GM19328 (cell line): ENCODE results near the gene ZDHHC15.
"Not testable (repeated sequence)": the region's sequence is repeated elsewhere in the genome, so short reads cannot be mapped to it uniquely, and the experiment has no call there.

ENCODE experiments used
- ATAC-seq: cut with Tn5 transposase; IDR thresholded peaks from one replicate; pipeline ENCODE4 v1.9.1; 2021; ENCODE audit warnings: mild to moderate bottlenecking, moderate library complexity; ENCODE audit not compliant: unreplicated experiment

The ZDHHC15 gene, protein sequence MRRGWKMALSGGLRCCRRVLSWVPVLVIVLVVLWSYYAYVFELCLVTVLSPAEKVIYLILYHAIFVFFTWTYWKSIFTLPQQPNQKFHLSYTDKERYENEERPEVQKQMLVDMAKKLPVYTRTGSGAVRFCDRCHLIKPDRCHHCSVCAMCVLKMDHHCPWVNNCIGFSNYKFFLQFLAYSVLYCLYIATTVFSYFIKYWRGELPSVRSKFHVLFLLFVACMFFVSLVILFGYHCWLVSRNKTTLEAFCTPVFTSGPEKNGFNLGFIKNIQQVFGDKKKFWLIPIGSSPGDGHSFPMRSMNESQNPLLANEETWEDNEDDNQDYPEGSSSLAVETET

DNA sequence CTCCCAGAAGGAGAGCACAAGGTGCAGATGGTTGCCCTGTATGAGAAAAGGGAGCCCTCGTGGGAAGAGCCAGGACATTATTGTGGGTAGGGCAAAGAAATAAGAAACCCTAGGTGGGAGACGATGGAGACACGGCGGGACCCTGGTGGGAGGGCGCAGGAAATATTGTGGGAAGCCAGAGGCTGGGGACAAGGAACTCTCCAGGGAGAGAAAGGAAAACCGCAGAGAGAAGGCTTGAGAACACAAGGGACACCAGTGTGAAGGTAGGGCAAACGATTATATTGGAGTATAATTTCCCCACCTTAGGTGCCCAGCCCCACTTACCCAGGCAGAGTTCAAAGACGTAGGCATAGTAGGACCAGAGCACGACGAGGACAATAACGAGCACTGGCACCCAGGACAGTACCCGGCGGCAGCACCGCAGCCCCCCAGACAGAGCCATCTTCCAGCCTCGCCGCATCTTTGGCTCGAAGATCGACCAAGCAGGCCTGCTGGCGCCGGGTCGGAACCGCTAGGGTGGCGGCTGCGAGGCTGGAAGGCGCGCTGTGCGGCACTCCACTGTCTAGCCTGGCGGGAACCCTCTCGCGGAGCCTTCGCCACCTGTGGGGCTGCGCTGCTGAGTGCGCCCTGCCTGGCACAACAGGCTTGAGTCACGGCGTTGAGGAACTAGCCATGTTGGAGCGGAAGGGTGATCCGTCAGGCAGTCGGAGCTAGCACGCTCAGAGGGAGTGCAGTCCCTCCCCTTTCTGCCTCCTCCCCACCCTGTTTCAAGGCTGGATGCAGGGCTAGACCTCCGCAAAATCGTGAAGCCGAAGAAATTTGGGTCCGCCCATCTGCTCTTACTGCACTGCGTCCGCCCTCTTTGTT is at the start of gene ZDHHC15:
ZDHHC15 (minus strand) TSS at position 473 of the 867 bp plus-strand sequence; CDS start at position 460, 13 bp downstream.
- ATAC-seq, result no peak

DNA sequence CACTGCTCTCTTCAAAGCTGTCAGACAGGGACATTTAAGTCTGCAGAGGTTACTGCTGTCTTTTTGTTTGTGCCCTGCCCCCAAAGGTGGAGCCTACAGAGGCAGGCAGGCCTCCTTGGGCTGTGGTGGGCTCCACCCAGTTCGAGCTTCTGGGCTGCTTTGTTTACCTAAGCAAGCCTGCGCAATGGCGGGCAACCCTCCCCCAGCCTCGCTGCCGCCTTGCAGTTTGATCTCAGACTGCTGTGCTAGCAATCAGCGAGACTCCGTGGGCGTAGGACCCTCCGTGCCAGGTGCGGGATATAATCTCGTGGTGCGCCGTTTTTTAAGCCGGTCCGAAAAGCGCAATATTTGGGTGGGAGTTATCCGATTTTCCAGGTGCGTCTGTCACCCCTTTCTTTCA is 37.7 kb upstream of the ZDHHC15 start:
- not testable (repeated sequence) for ATAC-seq

DNA sequence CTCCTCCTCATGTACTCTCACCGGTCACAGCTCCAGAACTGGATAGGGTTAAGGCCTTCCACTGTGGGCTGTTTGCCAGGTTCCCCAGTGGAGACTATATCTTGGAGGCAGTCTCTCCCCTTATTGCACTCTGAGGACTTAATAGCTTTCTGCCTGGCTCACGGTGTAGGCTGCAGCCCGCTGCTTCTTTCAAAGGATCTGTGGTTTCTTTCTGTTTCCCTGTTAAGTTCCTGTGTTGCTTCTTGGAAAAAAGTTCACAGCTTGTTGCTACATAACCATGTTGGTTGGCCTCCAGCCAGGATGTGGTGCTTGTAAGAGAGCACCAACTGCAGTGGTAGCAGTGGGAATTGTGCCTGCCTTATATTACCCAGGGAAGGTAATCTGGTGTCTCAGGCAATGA is 24.9 kb upstream of the ZDHHC15 start:
- no peak for ATAC-seq

DNA sequence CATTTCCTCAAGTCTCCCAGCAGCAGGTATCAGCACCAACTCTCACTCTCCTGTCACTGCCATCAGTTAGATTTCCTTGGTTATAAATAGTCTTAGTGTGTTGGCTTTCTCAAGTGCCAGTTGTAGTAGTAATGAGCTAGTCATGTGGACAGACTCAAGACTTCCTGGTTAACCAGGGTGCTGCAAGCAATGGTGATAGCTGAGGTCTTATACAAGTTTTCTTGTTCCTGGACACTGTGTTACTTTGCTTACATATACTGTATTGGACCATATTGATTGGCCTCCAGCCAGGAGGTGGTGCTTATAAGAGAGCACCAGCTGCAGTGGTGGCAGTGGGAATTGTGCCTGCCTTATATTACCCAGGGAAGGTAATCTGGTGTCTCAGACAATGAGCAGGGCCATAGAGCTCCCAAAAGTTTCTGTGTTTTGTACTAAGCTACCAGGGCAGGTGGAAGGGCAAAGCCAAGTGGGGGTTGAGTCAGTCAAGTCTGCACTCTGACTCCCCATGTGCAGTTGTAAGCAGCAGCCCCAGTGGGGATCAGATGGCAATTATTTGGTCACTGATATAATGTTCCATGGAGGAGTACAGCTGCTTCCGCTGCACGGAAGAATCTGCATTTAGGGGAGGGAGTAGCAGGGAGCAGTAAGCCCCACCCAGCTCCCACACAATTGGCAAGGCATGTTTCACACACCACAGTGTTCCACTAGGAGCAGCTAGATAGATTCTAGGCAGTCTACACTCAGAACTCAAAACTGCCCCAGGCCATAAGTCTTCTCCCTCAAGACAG is 24.1 kb upstream of the ZDHHC15 start:
- ATAC-seq, result no peak

- ATAC-seq, result no peak
Observed at GRCh38 chrX:75544786-75545185, 21.9 kb upstream of the ZDHHC15 start.

GRCh38 chrX:75483933-75484332 is 38.9 kb downstream of the ZDHHC15 start:
- ATAC-seq, result no peak

- ATAC-seq, result not testable (repeated sequence)
Observed at GRCh38 chrX:75461780-75462179, 61.1 kb downstream of the ZDHHC15 start.

GRCh38 chrX:75421688-75422230 is 101.1 kb downstream of the ZDHHC15 start:
- no peak for ATAC-seq

GRCh38 chrX:75407153-75407552 is 115.7 kb downstream of the ZDHHC15 start:
- ATAC-seq, result not testable (repeated sequence)

DNA sequence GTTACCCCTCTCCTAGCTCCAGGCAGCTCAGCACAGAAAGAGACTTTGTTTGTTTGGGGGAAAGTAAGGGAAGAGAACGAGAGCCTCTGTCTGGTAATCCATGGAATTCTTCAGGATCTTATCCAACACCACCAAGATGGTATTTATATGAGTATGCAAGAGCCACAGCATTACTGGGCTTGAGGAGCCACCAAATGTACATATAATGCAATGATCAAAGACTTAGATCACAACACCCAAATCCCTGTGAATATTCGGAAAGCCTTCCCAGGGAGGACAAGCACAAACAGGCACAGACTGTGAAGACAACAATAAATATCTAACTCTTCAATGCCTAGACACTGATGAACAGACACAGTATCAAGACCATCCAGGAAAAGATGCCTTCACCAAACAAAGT is 132.4 kb downstream of the ZDHHC15 start:
- no peak for ATAC-seq

- ATAC-seq, result no peak
Observed at GRCh38 chrX:75369721-75370120, 153.1 kb downstream of the ZDHHC15 start.

- no peak for ATAC-seq
Observed at GRCh38 chrX:75366861-75367260, 156.0 kb downstream of the ZDHHC15 start.

- ATAC-seq, result no peak
Observed at GRCh38 chrX:75365243-75365975, 157.4 kb downstream of the ZDHHC15 start.

- ATAC-seq, result no peak
Observed at GRCh38 chrX:75361788-75362187, 161.0 kb downstream of the ZDHHC15 start.

- ATAC-seq, result not testable (repeated sequence)
Observed at GRCh38 chrX:75348601-75349000, 174.2 kb downstream of the ZDHHC15 start.

DNA sequence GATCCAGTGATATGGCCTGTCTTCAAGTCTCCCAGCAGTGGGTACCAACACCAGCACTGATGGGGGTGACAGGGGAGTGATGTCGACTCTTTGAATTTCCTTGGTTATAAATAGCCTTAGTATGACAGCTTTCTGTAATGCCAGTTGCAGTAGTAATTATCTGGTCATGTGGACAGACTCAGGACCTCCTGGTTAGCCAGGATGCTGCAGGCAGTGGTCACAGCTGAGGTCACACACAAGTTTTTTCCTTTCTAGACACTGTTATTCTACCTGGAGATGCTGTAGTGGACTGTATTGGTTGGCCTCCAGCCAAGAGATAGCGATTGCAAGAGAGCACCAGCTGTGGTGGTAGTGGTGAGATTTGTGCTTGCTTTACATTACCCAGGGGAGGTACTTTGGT is 185.3 kb downstream of the ZDHHC15 start:
- ATAC-seq, result no peak

DNA sequence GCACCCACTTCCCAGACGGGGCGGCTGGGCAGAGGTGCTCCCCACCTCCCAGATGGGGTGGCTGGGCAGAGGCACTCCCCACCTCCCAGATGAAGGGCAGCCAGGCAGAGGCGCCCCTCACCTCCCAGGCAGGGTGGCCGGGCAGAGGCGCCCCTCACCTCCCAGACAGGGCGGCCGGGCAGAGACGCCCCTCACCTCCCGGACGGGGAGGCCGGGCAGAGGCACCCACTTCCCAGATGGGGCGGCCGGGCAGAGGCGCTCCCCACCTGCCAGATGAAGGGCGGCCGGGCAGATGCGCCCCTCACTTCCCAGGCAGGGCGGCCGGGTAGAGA is 187.7 kb downstream of the ZDHHC15 start:
- no peak for ATAC-seq

GRCh38 chrX:75334407-75335126 is 188.3 kb downstream of the ZDHHC15 start:
- ATAC-seq, result not testable (repeated sequence)

GRCh38 chrX:75327607-75328006 is 195.2 kb downstream of the ZDHHC15 start:
- no peak for ATAC-seq
